Epithelial cell of esophagus (primary cell): Measurements from ENCODE around the gene TMPRSS9.
"Not testable (repeated sequence)": the region's sequence is repeated elsewhere in the genome, so short reads cannot be mapped to it uniquely, and the experiment has no call there.

Experiments used
- DNase-seq: peaks from one replicate; pipeline ENCODE4 v3.0.0; 2010; ENCODE audit warnings: low read depth
- H3K4me3 ChIP-seq: 2 replicates; pipeline ENCODE4 v1.5.1; 2011; ENCODE audit warnings: mild to moderate bottlenecking, low read length, control low read depth
- TF ChIP-seq, protein P1 (sequence below): IDR thresholded peaks from 2 replicates; pipeline ENCODE4 v1.5.1; 2011; ENCODE audit warnings: low read depth, mild to moderate bottlenecking, low read length, control low read depth, inconsistent platforms; ENCODE audit not compliant: insufficient read depth; ENCODE audit errors: missing control alignments

Gene TMPRSS9

DNA sequence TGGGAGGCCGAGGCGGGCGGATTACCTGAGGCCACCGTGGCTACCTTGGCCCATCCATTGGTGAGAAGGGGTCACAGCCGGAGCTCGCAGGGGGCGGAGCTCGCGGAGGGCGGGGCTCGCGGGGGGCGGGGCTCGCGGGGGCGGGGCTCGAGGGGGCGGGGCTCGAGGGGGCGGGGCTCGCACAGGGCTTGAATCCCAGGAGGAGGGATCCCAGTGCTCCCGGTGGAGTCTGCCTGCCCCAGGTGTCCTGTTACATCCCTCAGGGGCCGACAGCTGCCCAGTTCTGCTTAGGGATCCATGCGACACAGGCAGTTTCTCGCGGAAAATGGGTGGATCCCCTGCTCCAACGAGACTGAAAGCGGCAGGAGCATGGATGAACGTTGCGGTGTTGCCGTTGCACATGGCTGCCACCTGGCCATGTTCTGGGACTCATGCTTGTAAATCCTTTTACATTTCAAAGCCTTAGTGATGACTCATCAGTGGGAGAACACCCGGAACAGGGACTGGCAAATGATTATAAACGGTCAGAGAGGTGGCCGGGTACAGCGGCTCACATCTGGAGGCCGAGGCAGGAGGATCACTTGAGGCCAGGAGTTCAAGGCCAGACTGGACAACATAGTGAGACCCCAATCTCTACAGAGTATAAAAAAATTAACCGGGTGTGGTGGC, 25.1 kb downstream of the TMPRSS9 start:
- H3K4me3 ChIP-seq: peak overlapping the region; percentile 27
- TF ChIP-seq, protein P1, sequence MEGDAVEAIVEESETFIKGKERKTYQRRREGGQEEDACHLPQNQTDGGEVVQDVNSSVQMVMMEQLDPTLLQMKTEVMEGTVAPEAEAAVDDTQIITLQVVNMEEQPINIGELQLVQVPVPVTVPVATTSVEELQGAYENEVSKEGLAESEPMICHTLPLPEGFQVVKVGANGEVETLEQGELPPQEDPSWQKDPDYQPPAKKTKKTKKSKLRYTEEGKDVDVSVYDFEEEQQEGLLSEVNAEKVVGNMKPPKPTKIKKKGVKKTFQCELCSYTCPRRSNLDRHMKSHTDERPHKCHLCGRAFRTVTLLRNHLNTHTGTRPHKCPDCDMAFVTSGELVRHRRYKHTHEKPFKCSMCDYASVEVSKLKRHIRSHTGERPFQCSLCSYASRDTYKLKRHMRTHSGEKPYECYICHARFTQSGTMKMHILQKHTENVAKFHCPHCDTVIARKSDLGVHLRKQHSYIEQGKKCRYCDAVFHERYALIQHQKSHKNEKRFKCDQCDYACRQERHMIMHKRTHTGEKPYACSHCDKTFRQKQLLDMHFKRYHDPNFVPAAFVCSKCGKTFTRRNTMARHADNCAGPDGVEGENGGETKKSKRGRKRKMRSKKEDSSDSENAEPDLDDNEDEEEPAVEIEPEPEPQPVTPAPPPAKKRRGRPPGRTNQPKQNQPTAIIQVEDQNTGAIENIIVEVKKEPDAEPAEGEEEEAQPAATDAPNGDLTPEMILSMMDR: no peak
- DNase-seq: peak; percentile 87

DNA sequence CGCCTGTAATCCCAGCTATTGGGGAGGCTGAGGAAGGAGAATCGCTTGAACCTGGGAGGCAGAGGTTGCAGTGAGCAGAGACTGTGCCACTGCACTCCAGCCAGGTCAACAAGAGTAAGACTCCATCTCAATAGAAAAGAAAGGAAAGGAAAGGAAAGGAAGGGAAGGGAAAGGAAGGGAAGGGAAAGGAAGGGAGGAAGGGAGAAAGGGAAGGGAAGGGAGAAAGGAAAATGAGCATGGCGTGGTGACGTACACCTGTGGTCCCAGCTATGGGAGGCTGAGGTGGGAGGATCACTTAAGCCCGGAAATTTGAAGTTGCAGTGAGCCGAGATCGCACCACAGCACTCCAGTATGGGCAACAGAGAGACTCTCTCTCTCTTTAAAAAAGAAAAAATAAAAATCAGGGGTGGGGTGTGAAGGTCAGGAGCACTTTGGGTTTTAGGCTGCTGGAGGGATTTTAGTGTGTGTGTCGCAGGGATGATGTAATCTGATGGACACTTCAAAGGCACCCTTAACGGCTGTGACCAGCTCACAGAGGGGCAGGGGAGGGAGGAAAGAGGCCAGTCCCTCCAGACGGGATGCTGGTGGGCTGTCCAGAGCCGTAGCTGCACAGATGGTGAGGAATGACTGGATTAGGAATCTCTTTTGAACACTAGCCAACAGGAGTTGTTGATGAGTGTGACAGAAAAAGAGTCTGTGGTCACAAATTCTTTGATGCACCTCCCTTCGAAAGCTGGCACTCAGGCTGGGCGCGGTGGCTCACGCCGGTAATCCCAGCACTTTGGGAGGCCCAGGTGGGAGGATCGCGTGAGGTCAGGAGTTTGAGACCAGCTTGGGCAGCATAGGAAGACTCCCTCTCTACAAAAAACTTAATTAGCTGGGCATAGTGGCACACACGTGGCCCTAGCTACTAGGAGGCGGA, 27.6 kb downstream of the TMPRSS9 start:
- TF ChIP-seq, protein P1: no peak
- no peak overlapping the region for H3K4me3 ChIP-seq
- no peak for DNase-seq

DNA sequence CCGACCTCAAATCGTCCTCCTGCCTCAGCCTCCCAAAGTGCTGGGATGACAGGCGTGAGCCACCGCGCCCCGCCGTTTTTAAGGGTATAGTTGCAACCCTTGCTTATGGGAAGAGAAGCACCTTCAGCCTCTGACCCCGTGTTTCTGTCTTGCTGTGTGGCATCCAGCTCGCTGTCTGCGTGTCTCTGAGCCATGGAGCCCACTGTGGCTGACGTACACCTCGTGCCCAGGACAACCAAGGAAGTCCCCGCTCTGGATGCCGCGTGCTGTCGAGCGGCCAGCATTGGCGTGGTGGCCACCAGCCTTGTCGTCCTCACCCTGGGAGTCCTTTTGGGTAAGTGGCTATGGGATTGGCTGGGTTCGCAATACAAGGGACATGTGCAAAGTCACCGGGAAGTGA, 29.5 kb downstream of the TMPRSS9 start:
- no peak for DNase-seq
- no peak overlapping the region for H3K4me3 ChIP-seq
- TF ChIP-seq, protein P1: no peak

DNA sequence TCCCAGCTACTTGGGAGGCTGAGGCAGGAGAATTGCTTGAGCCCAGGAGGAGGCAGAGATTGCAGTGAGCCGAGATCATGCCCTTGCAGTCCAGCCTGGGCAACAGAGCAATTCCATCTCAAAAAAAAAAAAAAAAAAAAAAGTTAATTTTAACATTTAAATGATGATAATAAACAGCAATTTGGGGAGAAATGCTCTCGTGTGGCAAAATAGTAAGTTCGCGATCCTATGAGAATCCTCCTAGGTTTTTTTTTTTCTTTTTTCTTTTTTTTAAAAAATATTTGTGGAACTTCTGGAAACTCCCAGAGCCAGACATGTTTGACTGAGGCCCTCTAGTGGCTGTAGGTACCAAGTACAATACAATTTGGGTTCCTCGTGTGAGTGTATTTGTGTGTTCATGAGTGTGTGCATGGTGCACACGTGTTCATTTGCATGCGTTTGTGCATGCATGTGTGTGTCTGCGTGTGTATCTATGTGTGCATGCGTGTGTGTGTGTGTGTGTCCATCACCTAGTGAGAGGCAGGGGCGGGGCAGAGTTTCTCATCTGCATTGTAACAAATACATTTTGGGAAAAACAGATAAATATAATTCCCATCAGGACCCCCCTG, 31.2 kb downstream of the TMPRSS9 start:
- H3K4me3 ChIP-seq: no peak overlapping the region
- TF ChIP-seq, protein P1: peak; percentile 79
- DNase-seq: peak; percentile 77

DNA sequence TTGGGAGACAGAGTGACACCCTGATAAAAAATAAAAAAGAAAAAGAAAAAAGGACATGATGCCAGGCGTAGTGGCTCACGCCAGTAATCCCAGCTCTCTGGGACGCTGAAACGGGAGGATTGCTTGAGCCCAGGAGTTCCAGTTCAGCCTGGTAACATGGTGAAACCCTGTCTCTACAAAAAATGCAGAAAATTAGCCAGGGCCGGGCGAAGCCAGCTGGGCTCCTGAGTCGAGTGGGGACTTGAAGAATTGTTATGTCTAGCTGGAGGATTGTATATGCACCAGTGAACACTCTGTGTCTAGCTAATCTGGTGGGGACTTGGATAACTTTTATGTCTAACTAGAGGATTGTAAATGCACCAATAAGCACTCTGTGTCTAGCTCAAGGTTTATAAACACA, 32.3 kb downstream of the TMPRSS9 start:
- DNase-seq: no peak
- H3K4me3 ChIP-seq: no peak overlapping the region
- TF ChIP-seq, protein P1: no peak

DNA sequence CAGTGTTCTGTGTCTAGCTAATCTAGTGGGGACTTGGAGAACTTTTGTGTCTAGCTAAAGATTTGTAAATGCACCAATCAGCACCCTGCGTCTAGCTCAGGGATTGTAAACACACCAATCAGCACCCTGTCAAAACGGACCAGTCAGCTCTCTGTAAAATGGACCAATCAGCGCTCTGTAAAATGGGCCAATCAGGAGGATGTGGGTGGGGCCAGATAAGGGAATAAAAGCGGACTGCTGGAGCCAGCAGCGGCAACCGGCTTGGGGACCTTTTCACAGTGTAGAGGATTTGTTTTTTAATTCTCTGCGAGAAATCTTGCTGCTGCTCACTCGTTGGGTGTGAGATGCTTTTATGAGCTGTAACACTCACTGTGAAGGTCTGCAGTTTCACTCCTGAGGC, 32.8 kb downstream of the TMPRSS9 start:
- H3K4me3 ChIP-seq, DNase-seq: not testable (repeated sequence)

DNA sequence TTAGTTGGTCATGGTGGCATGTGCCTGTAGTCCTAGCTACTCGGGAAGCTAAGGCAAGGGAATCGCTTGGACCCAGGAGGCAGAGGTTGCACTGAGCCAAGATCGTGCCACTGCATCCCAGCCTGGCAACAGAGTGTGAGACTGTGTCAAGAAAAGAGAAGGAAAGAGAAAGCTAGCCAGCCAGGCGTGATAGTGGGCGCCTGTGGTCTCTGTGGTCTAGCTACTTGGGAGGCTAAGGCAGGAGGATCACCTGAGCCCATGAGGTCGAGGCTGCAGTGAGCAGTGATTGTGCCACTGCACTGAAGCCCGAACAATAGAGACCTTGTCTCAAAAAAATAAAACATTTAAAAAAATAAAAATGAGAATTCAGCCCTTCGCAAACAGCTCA, 34.0 kb downstream of the TMPRSS9 start:
- no peak overlapping the region for H3K4me3 ChIP-seq
- TF ChIP-seq, protein P1: no peak
- DNase-seq: no peak
